ENCODE measurements around the gene ZNF438.

- no peak for TF ChIP-seq CTCF (IDR thresholded peaks at IDR 0.05)
- TF ChIP-seq POLR2A (IDR thresholded peaks at IDR 0.05) = no peak
Observed at GRCh38 chr10:30882281-30882680, 149.4 kb downstream of the ZNF438 start.

Measured in Peyer's patch (tissue), 4 donors.